GM18526 (cell line): ENCODE data around the gene TERB1.

Experiments
- POLR2A ChIP-seq: IDR thresholded peaks from 3 replicates; pipeline ENCODE4 v1.6.1; 2011; ENCODE audit not compliant: insufficient read length; ENCODE audit errors: extremely low read depth

The TERB1 gene

GRCh38 chr16:66801320-66802105, at the start of gene TERB1:
TERB1 (minus strand) TSS chr16:66801584; CDS start chr16:66796798, 4,786 bp downstream.
- no peak for TF ChIP-seq POLR2A

- no peak for TF ChIP-seq POLR2A
Observed at GRCh38 chr16:66850115-66850815, 48.9 kb upstream of the TERB1 start.

DNA sequence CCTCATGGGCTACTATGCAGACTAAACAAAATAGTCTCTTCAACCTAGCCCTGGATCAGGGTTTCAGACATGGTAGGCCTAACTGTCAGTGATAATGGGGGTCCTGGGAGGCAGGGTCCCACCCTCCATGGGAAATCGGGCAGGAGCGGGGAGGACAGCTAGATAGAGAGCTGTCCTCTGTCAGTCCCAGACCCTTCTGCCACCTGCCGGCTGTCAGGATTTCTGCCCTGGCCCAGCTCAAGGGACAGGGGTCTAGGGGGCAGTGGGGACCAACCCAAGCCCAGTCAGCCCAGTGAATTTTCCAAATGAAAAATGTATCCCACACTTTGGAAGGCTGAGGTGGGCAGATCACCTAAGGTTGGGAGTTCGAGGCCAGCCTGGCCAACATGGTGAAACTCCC, 48.2 kb upstream of the TERB1 start:
- TF ChIP-seq POLR2A: no peak

- no peak for TF ChIP-seq POLR2A
Observed at GRCh38 chr16:66849021-66849420, 47.6 kb upstream of the TERB1 start.

GRCh38 chr16:66848172-66848571, 46.8 kb upstream of the TERB1 start:
- TF ChIP-seq POLR2A: no peak

- TF ChIP-seq POLR2A: no peak
Observed at GRCh38 chr16:66847533-66848067, 46.2 kb upstream of the TERB1 start.

DNA sequence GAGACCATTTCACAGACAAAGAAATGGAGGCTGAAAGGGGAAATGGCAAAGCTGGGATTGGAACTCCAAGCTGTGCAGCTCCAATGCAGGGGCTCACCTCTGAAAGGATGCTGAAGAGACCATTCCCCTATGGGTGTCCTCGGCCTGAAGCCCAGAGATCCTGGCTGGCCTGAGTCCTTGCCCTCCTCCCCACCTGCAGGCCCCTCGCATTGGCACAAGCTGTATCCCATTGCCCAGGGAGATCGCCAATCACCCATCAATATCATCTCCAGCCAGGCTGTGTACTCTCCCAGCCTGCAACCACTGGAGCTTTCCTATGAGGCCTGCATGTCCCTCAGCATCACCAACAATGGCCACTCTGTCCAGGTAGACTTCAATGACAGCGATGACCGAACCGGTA, 45.4 kb upstream of the TERB1 start:
- TF ChIP-seq POLR2A: no peak

DNA sequence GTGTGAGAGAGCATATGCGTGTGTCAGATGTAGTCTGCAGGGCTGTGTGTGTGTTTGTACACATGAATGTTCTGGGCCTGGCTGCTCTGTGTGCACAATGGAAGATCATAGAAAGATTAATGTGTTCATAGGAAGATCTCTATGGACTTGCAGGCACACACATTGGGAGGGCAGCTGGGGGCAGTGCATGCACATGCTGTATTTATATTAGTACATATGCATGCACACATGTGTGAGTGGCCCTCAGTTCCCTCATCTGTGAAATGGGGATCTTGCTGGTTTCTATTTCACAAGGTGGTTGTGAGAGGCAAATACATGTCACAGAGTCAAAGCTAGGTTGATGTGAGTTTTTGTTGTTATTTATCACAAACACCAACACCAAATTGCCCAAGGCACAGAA, 44.9 kb upstream of the TERB1 start:
- TF ChIP-seq POLR2A: no peak

GRCh38 chr16:66845791-66846221, 44.4 kb upstream of the TERB1 start:
- no peak for TF ChIP-seq POLR2A

- TF ChIP-seq POLR2A: no peak
Observed at GRCh38 chr16:66845080-66845410, 43.7 kb upstream of the TERB1 start.

DNA sequence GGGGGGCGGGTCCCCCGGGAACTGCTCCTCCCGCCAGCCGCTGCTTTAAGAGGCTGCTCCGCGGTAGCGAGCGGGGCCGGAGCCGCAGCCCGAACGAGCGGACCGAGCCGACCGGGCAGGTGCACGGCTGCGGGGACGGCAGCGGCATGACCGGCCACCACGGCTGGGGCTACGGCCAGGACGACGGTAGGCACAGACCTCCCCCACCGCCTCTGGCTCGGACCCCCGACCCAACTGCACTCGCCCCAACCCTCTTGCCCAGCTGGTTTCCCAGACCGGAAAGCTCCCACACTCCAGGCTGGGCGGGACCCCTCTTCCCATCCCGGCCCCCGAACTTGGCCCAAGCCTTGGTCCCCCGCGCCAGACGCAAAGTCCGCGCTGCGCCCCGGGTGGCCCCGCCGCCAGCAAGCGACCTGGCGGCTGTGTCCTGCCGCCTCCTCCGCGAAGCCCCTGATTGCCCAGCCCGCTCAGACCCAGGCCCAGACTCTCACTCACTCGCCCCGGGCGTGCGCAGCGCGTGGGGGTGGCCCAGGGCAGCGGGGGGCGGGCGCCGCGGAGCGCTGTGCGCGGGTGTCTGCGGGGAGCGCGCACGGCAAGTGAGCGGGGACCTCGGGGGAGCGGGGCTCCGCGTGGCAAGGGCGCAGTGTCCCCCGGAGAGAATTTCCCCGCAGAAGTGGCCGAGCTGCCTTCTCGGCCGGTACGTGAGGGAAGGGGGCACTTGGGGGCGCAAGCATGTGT, 43.1 kb upstream of the TERB1 start, which contains the start of gene CA7:
TSS of gene CA7 (plus strand) at position 73 of the 738 bp plus-strand sequence. CDS start at position 147, 74 bp downstream.
- TF ChIP-seq POLR2A: no peak

GRCh38 chr16:66844009-66844341, 42.6 kb upstream of the TERB1 start:
- TF ChIP-seq POLR2A: no peak

GRCh38 chr16:66843191-66843590, 41.8 kb upstream of the TERB1 start:
- no peak for TF ChIP-seq POLR2A

DNA sequence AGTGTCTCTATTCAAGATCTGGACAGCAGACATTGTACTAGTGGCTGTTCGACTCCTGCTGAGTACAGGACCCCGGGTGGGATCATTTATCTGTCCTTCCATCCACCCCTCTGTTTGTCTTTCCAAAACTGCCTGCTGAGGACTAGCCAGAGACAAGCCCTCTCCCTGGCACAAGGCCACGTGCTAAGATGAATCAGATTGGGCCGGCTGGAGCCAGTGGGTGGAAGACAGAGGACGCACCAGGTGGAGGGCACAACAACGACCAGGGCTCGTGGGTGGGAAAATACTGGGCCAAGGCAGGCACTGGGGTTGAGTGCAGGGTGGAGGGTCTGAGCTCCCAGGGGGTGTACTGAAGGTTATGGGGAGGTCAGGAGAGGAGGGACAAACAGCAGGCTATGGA, 41.4 kb upstream of the TERB1 start:
- TF ChIP-seq POLR2A: no peak

- no peak for TF ChIP-seq POLR2A
Observed at GRCh38 chr16:66841366-66841765, 40.0 kb upstream of the TERB1 start.

DNA sequence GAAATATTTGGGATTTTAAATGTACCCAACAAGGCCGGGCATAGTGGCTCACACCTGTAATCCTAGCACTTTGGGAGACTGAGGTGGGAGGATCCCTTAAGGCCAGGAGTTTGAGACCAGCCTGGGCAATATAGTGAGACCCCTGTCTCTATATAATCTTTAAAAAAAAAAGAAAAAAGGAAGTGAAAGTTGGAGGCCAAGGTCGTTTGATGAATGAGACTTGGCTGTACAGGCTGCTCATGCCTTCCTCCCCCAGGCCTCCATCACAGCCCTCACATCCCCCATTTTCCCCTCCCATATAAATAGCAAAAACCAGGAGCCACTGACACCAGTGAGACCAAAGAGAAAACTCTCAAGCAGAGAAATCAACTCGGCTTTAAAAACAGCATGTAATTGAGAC, 39.5 kb upstream of the TERB1 start:
- no peak for TF ChIP-seq POLR2A
